NCI-H146 (cell line): Measurements from ENCODE around the gene CATSPERE.
"Not testable (repeated sequence)": the region's sequence is repeated elsewhere in the genome, so short reads cannot be mapped to it uniquely, and the experiment has no call there.

Experiments
- DNase-seq: peaks from one replicate; lab custom pipeline; 2025; lab: John Stamatoyannopoulos, UW

The CATSPERE gene

DNA sequence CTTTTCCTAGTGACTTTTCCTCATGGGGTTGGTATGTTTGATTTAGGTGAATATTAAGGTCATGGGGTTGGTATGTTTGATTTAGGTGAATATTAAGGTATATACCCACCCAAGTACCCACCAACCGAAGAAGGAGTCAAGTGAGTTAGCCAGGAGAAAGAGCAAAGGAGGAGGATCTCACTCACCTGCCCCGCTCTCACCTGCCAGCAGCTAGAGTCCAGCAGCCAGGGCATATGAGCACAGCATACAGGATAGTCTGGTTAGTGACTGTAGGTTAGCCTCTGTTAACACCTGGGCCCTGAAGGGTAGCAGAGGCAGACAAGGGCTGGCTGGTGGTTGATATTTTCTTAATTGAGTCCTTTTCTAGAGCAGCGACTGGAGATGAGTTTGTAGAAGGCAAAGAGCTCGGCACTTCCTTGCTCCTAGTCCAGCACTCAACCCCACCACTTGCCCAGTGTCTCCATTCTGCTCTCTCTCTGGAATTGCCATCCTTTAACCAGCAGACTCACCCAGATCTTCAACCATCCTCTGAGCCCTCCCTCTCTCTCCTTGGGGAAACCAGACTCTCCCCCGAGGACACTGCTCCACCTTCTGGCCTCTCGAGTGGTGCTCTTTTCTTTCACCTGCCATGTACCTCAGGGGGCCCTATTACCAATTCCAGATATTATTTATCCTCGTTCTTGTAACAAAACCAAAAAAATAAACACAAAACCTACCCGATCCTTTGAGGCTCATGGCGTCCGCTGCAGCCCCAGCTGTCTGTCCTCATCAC is 175.6 kb downstream of the CATSPERE start:
- DNase-seq, result peak; percentile 24

DNA sequence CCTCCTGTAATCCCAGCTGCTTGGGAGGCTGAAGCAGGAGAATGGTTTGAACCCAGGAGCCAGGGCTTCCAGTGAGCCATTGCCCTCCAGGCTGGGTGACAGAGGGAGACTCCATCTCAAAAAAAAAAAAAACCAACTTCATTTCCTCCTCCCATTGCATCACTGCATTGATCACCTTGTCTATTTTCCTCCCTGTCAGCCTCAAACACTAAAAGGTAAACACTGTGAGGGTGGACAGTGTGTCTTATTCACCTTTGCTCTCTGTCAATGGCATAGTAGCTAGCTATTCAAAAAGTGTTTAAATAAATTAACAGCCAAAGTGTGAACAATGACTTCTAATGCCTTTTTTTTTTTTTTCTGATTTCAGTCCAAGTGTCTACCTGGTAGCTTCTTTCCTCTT is 178.5 kb downstream of the CATSPERE start:
- DNase-seq, result no peak

GRCh38 chr1:244640917-244641316 is 179.8 kb downstream of the CATSPERE start:
- DNase-seq, result no peak

GRCh38 chr1:244642526-244642925 is 181.5 kb downstream of the CATSPERE start:
- no peak for DNase-seq

GRCh38 chr1:244642988-244643387 is 181.9 kb downstream of the CATSPERE start:
- DNase-seq, result no peak

GRCh38 chr1:244645414-244645813 is 184.3 kb downstream of the CATSPERE start:
- no peak for DNase-seq

DNA sequence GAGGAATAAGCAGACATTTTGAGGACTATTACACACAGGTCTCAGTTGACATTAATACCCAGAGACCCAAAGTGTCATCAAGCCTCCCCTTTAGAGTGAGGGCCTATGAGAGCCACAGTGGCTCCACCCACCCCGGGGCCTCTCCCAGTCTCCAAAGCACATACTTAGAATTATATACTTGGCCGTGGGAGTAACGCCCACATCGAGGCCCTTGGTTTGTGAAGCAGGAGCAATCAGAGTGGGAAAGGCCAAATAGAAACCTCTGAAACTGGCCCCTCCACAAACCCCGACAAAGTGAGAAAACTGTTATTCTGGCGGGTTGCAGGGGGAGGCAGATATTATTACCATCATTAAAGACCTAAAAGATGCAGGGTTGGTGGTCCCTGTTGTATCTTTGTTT is 184.8 kb downstream of the CATSPERE start:
- DNase-seq, result no peak

DNA sequence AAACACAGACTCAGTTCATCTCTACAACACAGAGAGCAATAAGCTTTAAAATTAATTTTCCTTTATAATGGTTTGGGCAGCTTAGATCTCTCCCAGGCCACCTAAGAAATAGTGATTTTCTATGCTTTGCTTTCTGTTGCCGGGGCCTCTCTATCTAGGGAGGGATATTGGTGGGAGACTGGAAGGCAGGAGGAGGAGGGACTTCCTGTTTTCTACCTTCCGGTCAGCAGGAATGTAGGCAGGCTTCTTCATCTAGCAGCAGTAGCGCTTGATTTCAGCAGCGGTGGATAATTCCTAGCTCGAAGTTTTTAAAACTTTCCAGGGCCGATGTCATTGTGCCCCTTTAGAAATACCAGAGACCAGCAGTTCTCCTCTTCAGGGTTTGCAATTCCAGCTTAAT is 186.7 kb downstream of the CATSPERE start:
- DNase-seq, result no peak

- no peak for DNase-seq
Observed at GRCh38 chr1:244651956-244652622, 191.0 kb downstream of the CATSPERE start.

DNA sequence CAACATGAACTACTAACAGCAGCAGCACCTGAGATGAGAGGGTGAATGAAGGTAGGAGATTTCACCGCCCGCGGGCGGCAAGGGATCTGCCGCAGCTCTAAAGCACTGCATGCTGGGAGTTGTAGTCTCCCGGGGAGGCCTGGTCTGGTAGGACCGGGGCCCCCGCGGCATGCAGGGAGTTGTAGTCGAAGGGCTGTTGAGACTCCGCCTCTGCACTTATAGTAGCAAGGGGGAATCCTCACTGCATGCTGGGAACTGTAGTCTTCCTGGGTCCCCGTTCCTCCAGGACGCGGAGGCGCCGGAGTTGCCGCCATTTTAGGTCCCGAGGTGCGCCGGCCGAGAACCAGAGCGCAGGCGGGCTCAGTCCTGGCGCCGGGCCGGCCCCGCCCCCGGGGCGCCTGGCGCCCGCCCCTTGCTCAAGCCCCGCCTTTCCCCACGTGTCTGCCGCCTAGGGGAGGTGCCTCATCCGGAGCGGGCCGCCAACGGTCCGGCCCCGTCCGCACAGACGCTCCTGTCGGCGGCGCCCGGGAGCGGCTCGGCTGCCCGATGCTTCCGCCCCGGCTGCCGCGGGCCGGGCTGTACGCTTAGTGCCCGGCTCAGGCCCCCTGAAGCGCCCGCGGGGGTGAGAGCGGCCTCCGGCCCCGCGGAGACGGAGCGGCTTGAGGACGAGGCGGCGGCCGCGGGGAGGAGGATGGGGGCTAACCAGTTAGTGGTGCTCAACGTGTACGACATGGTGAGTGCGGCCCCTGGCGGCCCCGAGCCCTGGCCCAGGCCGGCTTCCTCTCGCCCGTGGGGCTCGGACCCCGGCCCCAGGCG is 191.8 kb downstream of the CATSPERE start, which contains the start of gene DESI2:
Gene DESI2 (plus strand): TSS at position 504 of the 816 bp plus-strand sequence. CDS start 188 bp downstream, at position 692.
- peak; percentile 100 for DNase-seq

- peak; percentile 44 for DNase-seq
Observed at GRCh38 chr1:244653439-244654107, 192.5 kb downstream of the CATSPERE start.

DNA sequence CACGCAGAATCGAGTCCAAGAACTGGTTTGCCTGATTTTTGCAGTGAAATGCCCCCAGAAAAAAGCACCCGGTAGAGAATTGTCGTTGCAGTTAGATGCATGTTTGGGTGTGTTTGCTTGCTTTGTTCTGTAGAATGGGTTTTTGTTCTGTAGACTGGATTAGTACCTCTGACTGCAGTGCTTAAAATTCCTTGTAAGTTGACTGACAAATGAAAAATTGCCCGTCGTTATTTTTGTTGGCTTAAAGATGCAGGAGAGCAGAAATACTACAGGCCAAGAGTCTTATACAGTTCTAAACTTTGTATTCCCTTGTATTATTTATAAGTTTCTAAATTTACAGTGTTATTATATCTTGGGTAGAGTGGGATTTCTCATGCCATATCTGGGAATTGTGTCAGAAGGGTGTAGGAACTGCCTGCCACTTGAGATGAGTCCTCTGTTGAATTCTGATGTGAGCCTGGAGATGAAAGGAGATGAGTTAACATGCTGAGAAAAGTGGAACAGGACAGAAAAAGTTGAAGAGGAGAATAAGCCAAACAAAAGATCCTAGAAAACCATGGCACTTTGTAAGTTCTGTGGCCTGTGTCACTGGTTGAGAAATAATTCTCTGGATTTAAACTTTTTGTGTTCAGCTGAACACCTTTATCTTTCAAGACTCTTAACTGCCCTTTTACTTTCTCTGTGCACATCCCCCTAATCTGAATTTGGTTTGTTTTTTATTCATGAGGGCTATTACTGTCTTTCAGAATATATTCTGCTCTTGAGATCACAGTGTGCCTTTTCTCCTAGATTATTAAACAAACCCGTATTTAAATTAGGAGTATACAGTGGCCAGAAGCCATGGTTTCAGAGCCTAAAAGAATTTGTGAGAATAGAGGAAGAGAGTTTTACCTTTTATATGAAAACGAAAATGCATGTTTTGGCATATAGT is 193.3 kb downstream of the CATSPERE start:
- no peak for DNase-seq

GRCh38 chr1:244655186-244655585 is 194.1 kb downstream of the CATSPERE start:
- DNase-seq, result no peak

DNA sequence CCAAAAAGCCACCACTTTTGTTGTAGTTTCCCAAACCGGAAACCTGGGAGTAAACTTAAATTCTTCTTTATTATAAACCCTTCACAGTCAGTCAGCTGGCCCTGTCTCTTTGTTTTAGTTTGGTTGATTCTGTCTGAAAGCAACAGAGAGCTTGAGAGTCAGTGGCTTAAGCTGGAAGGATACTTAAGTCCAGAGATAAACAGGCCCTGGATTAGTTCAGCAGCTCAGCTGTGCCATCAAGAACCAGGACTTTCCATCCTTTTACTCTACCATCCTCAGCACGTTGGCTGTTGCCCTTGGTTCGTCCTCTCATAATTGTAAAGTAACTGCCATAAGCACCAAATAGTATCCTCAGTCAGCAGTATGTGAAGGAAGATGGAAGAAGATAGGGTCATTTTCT is 196.3 kb downstream of the CATSPERE start:
- DNase-seq, result no peak

DNA sequence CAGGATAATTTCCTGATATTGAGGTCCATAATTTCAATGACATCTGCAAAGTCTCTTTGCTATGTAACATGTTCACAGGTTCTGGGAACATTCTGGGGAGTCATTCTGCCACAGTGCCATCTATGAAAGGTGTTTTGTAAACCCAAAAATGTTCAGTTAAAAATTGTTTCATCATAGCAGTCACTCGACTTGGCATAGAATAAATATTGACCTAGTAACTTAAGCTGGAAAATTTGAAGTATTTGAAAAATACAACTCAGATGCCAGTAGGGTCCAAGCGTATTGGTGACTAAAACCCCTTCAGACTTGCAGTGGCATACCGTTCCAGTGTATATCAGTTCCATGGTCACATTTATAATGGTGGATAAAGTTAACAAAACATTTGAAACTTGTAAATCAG is 198.6 kb downstream of the CATSPERE start:
- DNase-seq, result no peak

GRCh38 chr1:244660595-244660994 is 199.5 kb downstream of the CATSPERE start:
- no peak for DNase-seq

- DNase-seq, result not testable (repeated sequence)
Observed at GRCh38 chr1:244661569-244662312, 200.7 kb downstream of the CATSPERE start.

DNA sequence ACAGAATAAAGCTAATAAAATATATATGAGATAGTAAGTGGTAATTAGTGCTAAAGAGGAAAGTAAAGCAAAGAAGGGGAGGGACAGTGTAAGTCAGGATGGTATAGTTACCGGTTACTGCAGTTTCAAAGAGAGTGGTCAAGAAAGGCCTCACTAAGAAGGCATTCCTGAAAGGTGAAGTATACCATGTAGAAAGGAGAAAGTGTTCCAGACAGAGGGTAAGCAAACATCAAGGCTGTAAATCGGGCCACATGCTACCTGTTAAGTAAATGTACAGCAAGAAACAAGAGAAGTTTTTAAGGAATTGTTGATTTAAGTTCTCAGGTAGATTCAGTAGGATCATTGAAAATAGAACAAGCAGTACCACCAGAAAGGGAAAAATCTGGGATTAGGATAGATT is 201.5 kb downstream of the CATSPERE start:
- DNase-seq, result no peak

DNA sequence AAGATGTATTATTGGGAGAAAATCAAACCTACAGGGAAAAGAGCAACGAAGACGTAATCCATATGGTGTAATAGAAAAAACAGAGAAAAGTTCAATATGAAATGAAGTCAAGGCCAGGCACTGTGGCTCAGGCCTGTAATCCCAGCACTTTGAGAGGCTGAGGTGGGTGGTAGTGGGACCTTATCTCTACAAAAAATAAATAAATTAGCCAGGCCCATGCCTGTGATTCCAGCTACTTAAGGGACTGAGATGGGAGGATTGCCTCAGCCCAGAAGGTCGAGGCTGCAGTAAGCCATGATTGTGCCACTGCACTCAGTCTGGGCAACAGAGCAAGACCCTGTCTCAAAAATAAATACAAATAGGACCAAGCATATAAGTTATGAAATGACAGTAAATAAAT is 203.3 kb downstream of the CATSPERE start:
- no peak for DNase-seq

DNA sequence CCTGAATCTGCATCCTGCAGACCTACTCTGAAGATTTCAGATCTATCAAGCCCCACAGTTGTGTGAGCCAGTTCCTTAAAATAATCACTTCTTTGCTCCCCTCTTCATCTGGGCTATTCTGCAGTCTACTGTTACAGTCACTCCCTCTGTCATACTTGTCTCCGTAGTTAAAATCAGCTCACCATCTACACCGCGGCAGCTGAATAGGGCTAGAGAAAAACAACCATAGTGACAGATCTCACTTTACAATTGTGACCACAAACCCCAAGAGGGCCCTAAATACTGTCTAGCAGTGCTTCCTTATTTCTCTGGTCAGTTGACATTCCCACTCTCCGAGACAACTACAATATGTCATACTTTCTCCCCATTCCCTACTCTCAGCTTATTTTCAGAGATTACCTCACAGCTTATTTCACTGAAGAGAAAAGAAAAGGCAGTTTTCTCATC is 204.7 kb downstream of the CATSPERE start:
- DNase-seq, result no peak
